Measurements from ENCODE around the gene UBA1.
A peak's percentile ranks its signal among the peaks of the same experiment; 100 is the strongest.

UBA1 gene

DNA sequence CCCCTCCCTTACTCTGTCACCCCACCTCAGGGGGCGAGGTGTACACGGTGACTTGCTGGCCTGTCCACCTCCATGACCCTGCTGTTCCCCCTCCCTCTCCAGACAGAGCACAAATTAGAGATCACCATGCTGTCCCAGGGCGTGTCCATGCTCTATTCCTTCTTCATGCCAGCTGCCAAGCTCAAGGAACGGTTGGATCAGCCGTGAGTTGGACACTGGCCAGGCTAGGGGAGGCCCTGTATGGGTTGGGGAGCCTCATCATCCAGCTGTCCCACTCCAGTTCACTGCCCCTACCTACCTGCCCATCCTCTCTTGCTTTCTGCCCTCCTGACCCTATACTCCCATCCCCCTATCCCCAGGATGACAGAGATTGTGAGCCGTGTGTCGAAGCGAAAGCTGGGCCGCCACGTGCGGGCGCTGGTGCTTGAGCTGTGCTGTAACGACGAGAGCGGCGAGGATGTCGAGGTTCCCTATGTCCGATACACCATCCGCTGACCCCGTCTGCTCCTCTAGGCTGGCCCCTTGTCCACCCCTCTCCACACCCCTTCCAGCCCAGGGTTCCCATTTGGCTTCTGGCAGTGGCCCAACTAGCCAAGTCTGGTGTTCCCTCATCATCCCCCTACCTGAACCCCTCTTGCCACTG is 20.9 kb downstream of the UBA1 start:
- no peak for DNase-seq

DNA sequence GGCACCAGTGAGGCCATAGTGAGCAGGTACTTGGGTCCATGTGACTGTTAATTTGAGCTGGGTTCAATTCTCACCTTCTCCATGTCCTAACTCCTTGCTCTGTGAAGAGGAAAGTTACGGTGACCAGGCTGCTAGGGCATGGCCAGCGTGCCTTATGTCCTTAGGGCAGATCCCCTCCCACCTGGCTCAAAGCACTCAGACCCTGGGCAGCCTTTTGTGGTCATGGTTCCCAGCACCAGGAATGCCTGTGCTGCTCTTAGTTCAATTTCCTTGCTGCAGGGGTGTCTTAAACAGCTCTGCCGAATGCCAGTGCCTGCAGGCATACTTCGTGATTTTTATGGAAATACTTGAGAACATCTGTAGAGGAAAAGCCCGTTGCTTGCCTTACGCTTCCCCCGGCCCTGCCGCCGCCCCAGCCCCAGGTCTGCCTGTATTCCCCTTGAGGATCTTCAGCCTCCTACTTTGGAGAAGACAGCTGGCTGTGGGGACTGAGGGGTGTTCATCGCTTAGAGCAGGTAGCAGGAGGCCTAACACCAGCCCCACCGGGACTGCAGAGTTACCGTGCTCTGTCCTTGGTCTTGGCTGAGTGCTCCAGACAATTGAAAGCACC is 21.8 kb downstream of the UBA1 start:
- no peak for DNase-seq

DNA sequence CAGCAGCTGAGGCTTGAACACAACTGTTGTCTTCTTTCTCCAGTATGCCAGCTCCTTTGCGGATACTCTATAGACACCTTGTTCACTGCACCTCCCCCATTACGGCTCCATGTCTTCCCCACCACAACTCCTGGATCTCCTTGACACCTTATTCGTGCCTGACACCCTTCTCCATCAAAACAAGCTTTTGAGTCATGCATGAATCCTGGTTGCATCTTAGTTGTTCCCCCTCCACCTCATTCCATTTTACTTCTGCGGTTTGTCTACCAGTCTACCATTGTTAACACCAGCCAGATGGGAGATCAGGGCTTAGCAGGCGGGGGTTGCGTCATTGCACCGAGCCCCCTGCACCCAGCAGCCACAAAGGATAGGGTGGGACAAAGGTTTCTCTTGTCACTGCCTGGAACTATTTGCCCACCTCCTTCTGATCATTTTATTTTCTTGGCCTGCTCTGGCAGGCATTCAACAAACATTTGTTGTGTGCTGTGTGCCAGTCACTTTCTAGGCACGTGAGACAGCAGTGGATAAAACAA is 22.8 kb downstream of the UBA1 start:
- no peak for DNase-seq

- DNase-seq = no peak
Observed at GRCh38 chrX:47217121-47217851, 23.7 kb downstream of the UBA1 start.

- DNase-seq = peak; percentile 97
Observed at GRCh38 chrX:47217852-47218279, 24.2 kb downstream of the UBA1 start.

GRCh38 chrX:47218280-47218919 is 24.8 kb downstream of the UBA1 start, which contains the start of gene CDK16:
TSS of gene CDK16 (plus strand) at chrX:47218681. CDS start at chrX:47223558, 4,877 bp downstream.
- peak; percentile 83 for DNase-seq

- DNase-seq = no peak
Observed at GRCh38 chrX:47218920-47219815, 25.5 kb downstream of the UBA1 start.

DNA sequence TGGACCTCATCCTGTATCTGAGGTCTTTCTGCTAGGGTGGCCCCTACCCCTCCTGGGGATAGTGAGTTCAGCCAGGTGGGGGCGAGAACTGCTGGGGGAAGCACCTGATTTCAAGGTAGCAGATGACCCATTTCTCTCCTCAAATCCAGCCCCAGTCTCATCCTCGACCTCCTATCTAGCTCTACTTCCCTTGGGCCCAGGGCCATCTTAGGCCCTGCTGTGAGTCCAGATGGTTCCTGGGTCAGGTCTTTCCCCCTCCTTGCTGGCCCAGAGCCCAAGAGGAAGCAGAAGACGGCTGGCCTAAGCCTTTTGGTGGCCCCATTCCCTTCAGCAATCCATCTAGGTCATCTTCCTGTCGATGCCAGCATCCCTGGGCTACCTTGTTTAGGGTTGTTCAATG is 28.1 kb downstream of the UBA1 start:
- DNase-seq = no peak

- DNase-seq = no peak
Observed at GRCh38 chrX:47222751-47223350, 29.2 kb downstream of the UBA1 start.

DNA sequence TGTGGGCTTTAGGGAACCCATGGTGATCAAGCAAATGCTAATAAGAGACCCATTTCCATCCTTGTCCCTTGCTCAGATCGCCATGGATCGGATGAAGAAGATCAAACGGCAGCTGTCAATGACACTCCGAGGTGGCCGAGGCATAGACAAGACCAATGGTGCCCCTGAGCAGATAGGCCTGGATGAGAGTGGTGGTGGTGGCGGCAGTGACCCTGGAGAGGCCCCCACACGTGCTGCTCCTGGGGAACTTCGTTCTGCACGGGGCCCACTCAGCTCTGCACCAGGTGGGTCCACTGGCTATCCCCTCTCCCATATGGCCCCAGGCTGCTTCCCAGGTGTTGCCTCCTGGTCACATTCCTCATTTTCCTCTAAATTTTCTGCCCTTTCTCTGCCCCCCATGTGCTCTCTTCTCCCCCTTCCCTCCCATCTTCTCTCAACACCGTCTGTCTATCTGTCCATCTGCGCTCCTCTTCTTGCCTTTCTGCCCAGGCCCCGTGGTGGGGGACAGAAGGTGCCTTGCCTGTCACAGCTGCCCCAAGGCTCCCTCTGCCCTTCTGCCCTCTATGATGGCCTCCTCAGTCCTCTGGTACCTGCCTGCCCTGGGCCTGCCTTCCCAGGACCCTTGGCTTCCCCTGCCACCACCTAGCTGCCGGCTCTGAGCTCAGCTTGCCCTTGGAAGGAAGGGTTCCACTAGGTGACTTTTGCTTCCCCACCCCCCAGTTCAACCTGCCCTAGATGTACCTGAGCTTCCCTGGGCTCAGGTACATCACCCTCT is 30.0 kb downstream of the UBA1 start:
- no peak for DNase-seq

GRCh38 chrX:47224266-47224895 is 30.8 kb downstream of the UBA1 start:
- DNase-seq = no peak

DNA sequence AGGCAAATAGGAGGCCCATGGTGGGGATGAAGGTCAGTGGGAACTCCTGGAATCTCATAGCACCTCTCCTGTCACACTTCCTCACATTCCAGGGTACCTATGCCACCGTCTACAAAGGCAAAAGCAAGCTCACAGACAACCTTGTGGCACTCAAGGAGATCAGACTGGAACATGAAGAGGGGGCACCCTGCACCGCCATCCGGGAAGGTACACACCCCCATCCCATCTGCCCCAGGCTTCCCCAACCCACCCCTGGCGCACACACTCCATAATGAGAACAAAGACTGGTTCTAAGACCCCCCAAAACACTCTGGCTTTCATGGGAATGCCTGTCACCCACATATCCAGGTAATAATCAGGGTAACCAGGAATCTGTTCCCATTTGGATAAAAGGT is 31.3 kb downstream of the UBA1 start:
- DNase-seq = no peak

DNA sequence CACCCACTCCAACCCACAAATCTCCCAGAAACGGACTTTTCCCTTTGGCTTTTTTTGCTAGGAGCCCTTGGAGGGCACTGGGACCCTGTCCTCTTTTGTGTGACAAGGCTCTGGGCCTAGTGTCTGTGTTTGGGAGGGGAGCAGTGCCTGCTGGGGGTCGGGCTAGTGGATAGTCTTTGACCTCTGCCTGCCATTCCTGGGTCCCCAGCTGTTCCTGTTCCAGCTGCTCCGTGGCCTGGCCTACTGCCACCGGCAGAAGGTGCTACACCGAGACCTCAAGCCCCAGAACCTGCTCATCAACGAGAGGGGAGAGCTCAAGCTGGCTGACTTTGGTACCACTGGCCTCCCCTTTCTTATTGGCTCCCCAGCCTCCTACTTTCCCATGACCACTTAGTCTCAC is 32.4 kb downstream of the UBA1 start:
- DNase-seq = no peak

DNA sequence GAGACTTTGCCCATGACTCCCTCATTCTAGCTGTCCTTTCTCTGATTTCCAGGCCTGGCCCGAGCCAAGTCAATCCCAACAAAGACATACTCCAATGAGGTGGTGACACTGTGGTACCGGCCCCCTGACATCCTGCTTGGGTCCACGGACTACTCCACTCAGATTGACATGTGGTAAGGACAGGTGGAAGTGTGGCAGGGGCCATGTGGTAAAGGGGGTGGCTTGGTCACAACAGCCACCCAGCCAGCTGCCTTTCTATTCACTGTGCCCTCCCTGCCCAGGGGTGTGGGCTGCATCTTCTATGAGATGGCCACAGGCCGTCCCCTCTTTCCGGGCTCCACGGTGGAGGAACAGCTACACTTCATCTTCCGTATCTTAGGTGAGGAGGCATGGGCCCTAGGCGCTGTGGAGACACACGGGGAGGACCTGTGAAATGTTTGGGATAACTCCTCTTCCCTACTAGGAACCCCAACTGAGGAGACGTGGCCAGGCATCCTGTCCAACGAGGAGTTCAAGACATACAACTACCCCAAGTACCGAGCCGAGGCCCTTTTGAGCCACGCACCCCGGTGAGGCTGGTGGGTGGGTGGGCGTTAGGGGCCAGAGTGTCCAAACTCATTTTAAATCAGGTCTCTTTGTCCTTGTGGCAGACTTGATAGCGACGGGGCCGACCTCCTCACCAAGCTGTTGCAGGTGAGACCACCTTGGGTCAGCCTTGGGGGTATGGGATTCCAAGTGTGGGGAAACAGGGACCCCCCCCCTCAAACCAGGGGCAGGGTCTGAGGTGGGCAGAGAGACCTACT is 33.1 kb downstream of the UBA1 start:
- DNase-seq = no peak

DNA sequence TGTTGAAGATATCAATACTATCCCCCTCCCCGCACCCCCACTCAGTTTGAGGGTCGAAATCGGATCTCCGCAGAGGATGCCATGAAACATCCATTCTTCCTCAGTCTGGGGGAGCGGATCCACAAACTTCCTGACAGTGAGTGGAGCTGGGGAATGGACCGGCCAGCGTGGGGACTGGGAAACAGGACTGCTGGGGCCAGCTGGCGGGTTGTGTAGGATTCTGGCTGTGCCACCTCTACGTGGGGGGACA is 33.6 kb downstream of the UBA1 start:
- DNase-seq = no peak

GRCh38 chrX:47228550-47229270 is 35.1 kb downstream of the UBA1 start:
- DNase-seq = no peak

- no peak for DNase-seq
Observed at GRCh38 chrX:47229427-47229826, 35.8 kb downstream of the UBA1 start.

DNA sequence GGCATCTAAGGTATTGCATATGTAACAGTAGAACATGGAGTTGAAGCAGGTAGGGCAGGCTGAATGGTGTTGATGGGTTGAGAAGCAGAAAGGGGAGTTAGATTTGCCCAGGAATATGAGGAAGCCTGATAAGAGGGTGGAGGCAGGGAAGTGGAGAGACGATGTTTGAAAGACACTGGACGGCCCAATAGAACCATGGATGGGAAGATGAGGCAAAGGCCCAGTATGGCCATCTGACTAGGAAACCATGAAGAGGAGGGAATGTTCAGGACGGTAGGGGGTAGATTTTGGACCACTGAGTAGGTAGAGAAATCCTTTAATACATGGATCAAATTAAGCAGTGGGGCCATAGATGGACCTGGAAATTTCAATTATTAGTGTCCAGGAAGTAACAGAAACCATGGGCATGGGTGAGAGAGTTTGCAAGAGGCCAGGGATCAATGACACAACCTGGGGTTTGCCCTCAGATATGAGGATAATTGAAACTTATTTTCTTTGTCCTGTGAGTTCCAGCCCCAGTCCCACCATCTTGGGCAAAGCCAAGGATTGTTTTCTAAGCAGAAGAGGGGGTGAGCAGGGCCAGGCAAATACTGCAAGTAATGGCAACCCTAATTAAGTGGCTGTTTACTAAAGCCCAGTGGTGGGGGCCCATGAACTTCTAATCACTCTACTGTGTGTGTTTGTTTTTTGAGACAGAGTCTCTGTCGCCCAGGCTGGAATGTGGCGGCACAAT is 36.7 kb downstream of the UBA1 start:
- DNase-seq = no peak

DNA sequence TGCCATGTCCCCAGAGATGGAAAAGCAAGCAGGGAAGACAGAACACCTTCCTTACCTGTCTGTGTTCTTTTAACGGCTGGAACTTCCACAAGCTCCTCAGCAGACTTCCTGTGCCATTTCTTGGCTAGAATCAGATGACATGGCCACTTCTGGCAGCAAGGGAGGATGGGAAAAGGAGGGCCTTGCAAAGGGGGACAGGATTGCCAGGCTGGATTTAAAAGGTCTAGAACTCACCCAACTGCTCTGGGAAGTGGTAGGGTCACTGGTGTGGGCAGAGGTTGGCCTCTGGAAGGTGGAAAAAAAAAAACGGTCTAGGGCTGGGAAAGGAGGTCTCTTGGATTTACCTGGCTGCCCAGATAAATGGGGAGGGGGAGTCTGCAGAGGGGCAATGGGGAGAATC is 37.5 kb downstream of the UBA1 start:
- no peak for DNase-seq

Data from NCI-H2171 treated with DMSO at 0.1 percent for 48 hours (cell line).